ENCODE measurements around the gene HIRA. TPM values are rescaled to one million over a fixed set of nuclear protein-coding genes. Genes with fewer than 3 reads are reported as not detected.

Gene HIRA
- total RNA-seq, 1 donor from 2014 or later, result 38.2 TPM

DNA sequence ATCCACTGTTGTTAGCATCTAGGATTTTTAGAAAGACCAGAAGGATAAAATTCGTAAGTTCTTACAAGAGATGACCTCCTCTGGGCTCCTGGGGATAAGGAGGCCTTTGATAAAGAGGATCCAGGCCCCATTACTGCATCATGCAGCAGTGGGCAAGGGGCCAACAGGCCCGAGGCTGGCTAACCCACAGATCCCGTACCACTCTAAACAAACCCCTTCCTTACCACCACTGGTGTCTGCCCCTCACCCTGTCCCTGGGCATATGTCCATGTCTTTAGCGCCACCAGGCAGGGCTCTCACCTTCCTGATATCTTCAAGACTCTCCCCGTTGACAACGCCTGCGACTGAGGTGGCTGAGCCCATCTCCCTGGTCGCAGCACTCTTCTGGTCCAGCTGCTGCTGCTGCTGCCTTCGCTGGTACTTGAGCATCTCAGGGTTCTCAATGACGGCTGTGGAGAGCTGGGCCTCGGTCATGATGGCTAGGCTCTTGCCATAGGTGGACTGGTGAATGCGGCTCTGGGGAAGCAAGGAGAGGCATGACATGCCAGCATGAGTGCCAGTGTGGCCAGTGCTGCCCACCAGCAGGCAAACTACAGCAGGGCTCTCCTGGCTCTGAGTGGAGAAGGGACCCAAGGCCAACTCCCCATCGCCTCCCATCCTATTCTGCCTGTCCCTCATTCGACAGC, 46.2 kb downstream of the HIRA start:
- no peak for DNase-seq (ENCODE audit: low spot score in 2 of 2, unreplicated experiment in 2 of 2)
- H3K27me3 Mint-ChIP-seq (ENCODE audit: low read depth), result no peaks in the 10 kb centered on the region
- H3K4me3 Mint-ChIP-seq, result no peak overlapping the region
- no peak overlapping the region for H3K27ac Mint-ChIP-seq
- no peaks in the 10 kb centered on the region for H3K9me3 Mint-ChIP-seq
- H3K36me3 Mint-ChIP-seq, result peaks cover 36% of the 10 kb centered on the region
- H3K4me1 Mint-ChIP-seq, result no peaks in the 10 kb centered on the region
- TF ChIP-seq, protein P1, sequence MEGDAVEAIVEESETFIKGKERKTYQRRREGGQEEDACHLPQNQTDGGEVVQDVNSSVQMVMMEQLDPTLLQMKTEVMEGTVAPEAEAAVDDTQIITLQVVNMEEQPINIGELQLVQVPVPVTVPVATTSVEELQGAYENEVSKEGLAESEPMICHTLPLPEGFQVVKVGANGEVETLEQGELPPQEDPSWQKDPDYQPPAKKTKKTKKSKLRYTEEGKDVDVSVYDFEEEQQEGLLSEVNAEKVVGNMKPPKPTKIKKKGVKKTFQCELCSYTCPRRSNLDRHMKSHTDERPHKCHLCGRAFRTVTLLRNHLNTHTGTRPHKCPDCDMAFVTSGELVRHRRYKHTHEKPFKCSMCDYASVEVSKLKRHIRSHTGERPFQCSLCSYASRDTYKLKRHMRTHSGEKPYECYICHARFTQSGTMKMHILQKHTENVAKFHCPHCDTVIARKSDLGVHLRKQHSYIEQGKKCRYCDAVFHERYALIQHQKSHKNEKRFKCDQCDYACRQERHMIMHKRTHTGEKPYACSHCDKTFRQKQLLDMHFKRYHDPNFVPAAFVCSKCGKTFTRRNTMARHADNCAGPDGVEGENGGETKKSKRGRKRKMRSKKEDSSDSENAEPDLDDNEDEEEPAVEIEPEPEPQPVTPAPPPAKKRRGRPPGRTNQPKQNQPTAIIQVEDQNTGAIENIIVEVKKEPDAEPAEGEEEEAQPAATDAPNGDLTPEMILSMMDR (IDR thresholded peaks at IDR 0.05; ENCODE audit: unreplicated experiment), result no peak

DNA sequence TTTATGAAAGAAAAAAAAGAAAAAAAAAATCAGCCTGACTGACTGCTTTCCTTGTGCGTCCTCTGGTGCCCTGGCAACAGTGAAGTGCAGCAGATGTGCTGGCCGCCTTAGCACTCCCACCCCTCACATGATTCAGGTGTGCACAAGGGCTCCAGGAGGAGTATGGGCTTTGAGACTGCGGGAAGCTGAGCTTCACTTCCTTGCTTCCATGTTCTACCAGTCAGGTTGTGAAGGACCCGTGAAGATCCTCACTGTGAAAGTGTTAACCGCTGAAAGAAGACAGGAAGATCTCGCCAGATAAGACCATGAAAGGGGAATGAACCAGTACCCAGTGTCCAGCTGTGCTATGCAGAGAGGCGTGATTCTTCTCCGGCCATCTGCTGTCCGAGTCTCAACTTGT, 48.2 kb downstream of the HIRA start:
- no peak for DNase-seq (ENCODE audit: low spot score in 2 of 2, unreplicated experiment in 2 of 2)
- Mint-ChIP-seq H3K9me3 (no peaks in the 10 kb centered on the region), H3K4me1 (no peaks in the 10 kb centered on the region), H3K27me3 (ENCODE audit: low read depth) (no peaks in the 10 kb centered on the region), H3K4me3 (no peak overlapping the region), H3K27ac (no peak overlapping the region), H3K36me3 (peaks cover 30% of the 10 kb centered on the region)
- TF ChIP-seq, protein P1 (IDR thresholded peaks at IDR 0.05; ENCODE audit: unreplicated experiment), result no peak

DNA sequence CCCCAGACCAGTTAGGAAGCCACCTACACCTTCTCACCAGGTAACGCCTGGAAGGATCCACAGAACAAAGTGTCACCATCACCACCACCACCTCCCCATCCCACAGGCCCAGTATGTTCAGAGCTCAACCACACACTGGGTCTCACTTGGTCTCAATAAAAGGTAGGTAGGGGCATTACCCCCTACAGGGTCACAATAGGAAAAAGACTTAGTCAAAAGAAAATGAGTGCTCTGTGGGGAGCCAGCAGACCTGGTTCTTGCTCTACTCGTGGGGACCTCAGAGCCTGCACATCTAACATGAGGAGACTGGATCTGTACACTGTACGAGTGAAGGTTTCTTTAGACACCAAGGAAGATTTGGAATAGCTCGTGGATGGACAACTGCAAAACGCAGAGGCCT, 49.3 kb downstream of the HIRA start:
- Mint-ChIP-seq H3K9me3 (no peaks in the 10 kb centered on the region), H3K4me1 (no peaks in the 10 kb centered on the region), H3K27me3 (ENCODE audit: low read depth) (no peaks in the 10 kb centered on the region), H3K4me3 (no peak overlapping the region), H3K27ac (no peak overlapping the region), H3K36me3 (peaks cover 27% of the 10 kb centered on the region)
- TF ChIP-seq, protein P1 (IDR thresholded peaks at IDR 0.05; ENCODE audit: unreplicated experiment), result no peak
- no peak for DNase-seq (ENCODE audit: low spot score in 2 of 2, unreplicated experiment in 2 of 2)

DNA sequence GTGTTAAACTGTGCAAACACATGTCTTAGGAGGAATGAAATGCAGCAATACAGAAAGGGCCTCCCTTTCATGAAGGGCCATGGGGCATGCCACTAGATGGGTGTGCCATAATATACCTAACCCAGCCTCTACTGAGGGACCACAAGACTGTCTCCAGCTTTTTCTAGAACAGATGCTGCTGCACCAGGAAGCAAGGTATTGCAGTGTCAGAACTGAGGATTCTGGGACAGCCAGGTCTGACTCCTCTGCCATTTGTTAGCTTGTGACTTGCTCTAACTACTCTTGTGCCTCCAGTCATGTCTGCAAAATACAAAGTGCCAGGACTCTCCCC, 53.2 kb downstream of the HIRA start:
- Mint-ChIP-seq H3K27ac (no peak overlapping the region), H3K4me1 (no peaks in the 10 kb centered on the region), H3K4me3 (no peak overlapping the region), H3K27me3 (ENCODE audit: low read depth) (no peaks in the 10 kb centered on the region), H3K9me3 (no peaks in the 10 kb centered on the region), H3K36me3 (peaks cover 33% of the 10 kb centered on the region)
- TF ChIP-seq, protein P1 (IDR thresholded peaks at IDR 0.05; ENCODE audit: unreplicated experiment), result no peak
- DNase-seq (ENCODE audit: low spot score in 2 of 2, unreplicated experiment in 2 of 2), result no peak

DNA sequence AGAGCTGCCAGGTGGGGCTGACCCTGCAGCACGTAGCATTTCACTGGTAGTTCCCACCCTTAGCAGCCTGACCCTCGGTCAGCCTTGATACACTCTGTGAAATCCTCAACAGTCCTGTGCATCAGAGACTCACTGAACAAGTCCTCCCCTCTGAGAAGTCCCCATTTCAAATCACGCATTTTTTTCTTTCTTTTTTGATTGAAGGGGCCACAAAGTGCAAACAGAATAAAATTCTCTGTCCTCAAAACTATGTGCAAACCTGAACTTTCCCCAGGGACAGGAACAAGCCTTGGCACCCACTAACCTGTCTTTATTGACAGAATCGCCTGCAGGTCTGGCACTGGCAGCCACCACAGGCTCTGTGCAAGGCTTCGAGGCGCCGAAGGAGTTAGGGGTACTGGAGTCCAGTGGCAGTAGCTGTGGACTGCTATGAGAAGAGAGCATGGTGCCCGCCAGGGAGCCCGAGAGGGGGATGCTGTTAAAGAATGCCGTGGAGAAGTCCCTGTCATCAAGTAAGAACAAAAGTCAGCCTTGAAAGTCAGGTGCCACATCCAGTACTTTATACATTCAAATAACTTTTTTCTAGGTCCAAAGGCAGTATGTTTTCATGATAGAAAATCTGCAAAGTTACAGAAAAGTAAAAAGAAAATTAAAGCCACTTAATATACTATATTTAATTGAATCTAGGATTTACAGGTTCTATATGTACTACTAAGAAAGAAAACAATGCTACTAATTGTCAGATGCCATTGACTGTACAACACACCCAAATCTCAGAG, 53.8 kb downstream of the HIRA start:
- H3K27me3 Mint-ChIP-seq (ENCODE audit: low read depth), result no peaks in the 10 kb centered on the region
- TF ChIP-seq, protein P1 (IDR thresholded peaks at IDR 0.05; ENCODE audit: unreplicated experiment), result no peak
- H3K4me1 Mint-ChIP-seq, result no peaks in the 10 kb centered on the region
- H3K4me3 Mint-ChIP-seq, result no peak overlapping the region
- no peaks in the 10 kb centered on the region for H3K9me3 Mint-ChIP-seq
- no peak overlapping the region for H3K27ac Mint-ChIP-seq
- peaks cover 33% of the 10 kb centered on the region for H3K36me3 Mint-ChIP-seq
- DNase-seq (ENCODE audit: low spot score in 2 of 2, unreplicated experiment in 2 of 2), result no peak
